Measurements from ENCODE around the gene ANGPTL8. TPM values are rescaled to one million over a fixed set of nuclear protein-coding genes. Genes with fewer than 3 reads are reported as not detected.

Gene ANGPTL8
- total and polyA plus RNA-seq, 9 of the 15 experiments (the other 6 are each of a cell fraction or from before 2014, with no cell fraction given), result not detected

GRCh38 chr19:11197291-11198174 is 41.9 kb upstream of the ANGPTL8 start, which contains the start of gene KANK2 (continued):
- TF ChIP-seq HDAC2 (IDR thresholded peaks at IDR 0.05) (peak; percentile 97), MAZ (CRISPR knock-in tag; conservative IDR thresholded peaks at IDR 0.05 in 1 of 2, IDR thresholded peaks at IDR 0.05 in 1 of 2) (peak; percentile 68 to 94), E2F6 (IDR thresholded peaks at IDR 0.05; ENCODE audit: borderline replicate concordance in 1 of 2, extremely low read depth in 1 of 2, insufficient read depth in 1 of 2, insufficient read length in 1 of 2, low read depth in 1 of 2, low read length in 1 of 2, poor library complexity in 1 of 2, severe bottlenecking in 1 of 2) (peak; percentile 25 to 78), HMGN3 (IDR thresholded peaks at IDR 0.05; ENCODE audit: borderline replicate concordance, extremely low read depth, insufficient read length, low read depth, low read length) (peak; percentile 65), EP400 (IDR thresholded peaks at IDR 0.05) (peak; percentile 28; the same call in 1 of the 2 replicates), KDM4B (IDR thresholded peaks at IDR 0.05; ENCODE audit: borderline replicate concordance in 2 of 2, low read depth in 1 of 2) (peak in 1 of 2 experiments; percentile 53; a peak in 1 of 4 replicates), SIN3A (IDR thresholded peaks at IDR 0.05; ENCODE audit: borderline replicate concordance in 2 of 2, control insufficient read depth in 1 of 2, low read depth in 2 of 2, low read length in 2 of 2) (peak in 1 of 2 experiments; percentile 75; a peak in 1 of 4 replicates), CHD4 (IDR thresholded peaks at IDR 0.05; ENCODE audit: insufficient read depth, insufficient replicate concordance, low read depth, low read length, poor library complexity, severe bottlenecking) (peak; percentile 93), ZBTB7A (IDR thresholded peaks at IDR 0.05; ENCODE audit: borderline replicate concordance, control insufficient read depth, low read depth, low read length) (peak; percentile 63; the same call in 1 of the 2 replicates), CTBP1 (IDR thresholded peaks at IDR 0.05; ENCODE audit: borderline replicate concordance) (peak; percentile 71), USF1 (CRISPR knock-in tag; IDR thresholded peaks at IDR 0.05) (0 out of 2 replicates have a peak, but pooled peaks have one; percentile 6), ZNF184 (CRISPR knock-in tag; IDR thresholded peaks at IDR 0.05) (no peak), RBBP5 (IDR thresholded peaks at IDR 0.05; ENCODE audit: borderline replicate concordance, insufficient read depth, low read length, poor library complexity, severe bottlenecking) (peak; percentile 29), NFIC (IDR thresholded peaks at IDR 0.05) (peak; percentile 80), CBX2 (IDR thresholded peaks at IDR 0.05; ENCODE audit: insufficient read depth, low read length, poor library complexity, severe bottlenecking) (no peak), BCOR (IDR thresholded peaks at IDR 0.05) (peak; percentile 99), GABPB1 (CRISPR knock-in tag; IDR thresholded peaks at IDR 0.05) (peak; percentile 14), MYC (IDR thresholded peaks at IDR 0.05; ENCODE audit: low read depth, low read length) (peak; percentile 41; the same call in 1 of the 2 replicates), MYC (CRISPR knock-in tag; IDR thresholded peaks at IDR 0.05; ENCODE audit: borderline replicate concordance, low read depth) (no peak), ZBTB5 (IDR thresholded peaks at IDR 0.05) (no peak), POLR2AphosphoS2 (IDR thresholded peaks at IDR 0.05; ENCODE audit: low read length) (no peak), ZNF695 (CRISPR knock-in tag; IDR thresholded peaks at IDR 0.05) (no peak)

All from K562 (cell line).